ENCODE results near the gene MTHFSD. TPM values are rescaled to one million over a fixed set of nuclear protein-coding genes. Genes with fewer than 3 reads are reported as not detected.
A peak's percentile ranks its signal among the peaks of the same experiment; 100 is the strongest.

MTHFSD gene
- total and polyA plus RNA-seq, 10 donors: 9.1 to 32.1 (median 18.0) TPM

DNA sequence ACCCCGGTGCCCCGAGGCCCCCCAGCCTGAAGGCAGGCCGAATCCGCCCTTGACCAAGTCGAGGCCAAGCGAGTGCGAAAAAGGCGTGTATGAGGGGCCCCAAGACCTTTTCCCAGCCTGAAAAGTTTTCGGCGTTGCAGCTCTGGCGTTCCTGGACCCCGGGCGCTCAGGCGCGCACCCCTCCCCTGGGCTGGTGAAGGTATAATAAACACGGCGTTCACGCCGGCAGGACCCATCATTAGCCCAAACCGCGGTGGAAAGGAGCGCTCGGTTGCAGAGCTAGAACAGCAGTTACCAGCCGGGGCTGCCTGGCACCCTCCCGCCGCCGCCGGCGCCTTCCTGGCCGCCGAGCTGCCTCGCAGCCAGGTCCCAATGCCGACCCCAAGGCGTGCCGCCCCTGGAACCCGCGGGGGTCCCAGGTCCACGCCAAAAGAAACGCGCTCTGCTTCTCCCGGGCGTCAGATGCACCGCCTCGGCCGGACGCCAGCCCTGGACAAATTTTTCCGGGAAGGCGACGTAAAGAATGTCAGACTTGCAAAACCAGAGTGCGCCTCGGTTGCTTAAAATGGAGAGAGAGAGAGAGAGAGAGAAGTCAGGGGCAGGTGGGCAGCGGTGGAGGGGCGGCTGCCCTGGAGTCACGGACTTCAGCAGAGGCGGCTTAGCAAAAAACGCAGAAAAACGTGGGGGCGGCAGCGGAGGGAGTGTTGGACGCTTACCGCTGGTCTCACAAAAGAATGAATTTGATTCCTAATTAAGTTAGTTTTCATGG is 56.2 kb downstream of the MTHFSD start:
- H3K27ac ChIP-seq: no peak overlapping the region
- H3K36me3 ChIP-seq: no peaks in the 10 kb centered on the region
- peaks cover 11 to 100% (median 99%) of the 10 kb centered on the region in 7 donors for H3K27me3 ChIP-seq (replicated peaks in 1 of 7)
- H3K4me3 ChIP-seq: no peak overlapping the region
- TF ChIP-seq, protein P1, sequence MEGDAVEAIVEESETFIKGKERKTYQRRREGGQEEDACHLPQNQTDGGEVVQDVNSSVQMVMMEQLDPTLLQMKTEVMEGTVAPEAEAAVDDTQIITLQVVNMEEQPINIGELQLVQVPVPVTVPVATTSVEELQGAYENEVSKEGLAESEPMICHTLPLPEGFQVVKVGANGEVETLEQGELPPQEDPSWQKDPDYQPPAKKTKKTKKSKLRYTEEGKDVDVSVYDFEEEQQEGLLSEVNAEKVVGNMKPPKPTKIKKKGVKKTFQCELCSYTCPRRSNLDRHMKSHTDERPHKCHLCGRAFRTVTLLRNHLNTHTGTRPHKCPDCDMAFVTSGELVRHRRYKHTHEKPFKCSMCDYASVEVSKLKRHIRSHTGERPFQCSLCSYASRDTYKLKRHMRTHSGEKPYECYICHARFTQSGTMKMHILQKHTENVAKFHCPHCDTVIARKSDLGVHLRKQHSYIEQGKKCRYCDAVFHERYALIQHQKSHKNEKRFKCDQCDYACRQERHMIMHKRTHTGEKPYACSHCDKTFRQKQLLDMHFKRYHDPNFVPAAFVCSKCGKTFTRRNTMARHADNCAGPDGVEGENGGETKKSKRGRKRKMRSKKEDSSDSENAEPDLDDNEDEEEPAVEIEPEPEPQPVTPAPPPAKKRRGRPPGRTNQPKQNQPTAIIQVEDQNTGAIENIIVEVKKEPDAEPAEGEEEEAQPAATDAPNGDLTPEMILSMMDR (IDR thresholded peaks at IDR 0.05 in 8 of 11, conservative IDR thresholded peaks at IDR 0.05 in 3 of 11): no peak
- no peak for TF ChIP-seq POLR2A (IDR thresholded peaks at IDR 0.05)
- no peak for TF ChIP-seq POLR2AphosphoS5 (IDR thresholded peaks at IDR 0.05)
- peak; percentile 52 for DNase-seq
- H3K4me1 ChIP-seq: peaks cover 0 to 28% (median 2%) of the 10 kb centered on the region in 6 donors
- intact Hi-C loops (cut with DNase I; ENCODE audit: low total_unique reads): no loop called here
- 4 to 8% (median 6%) methylated on average over 38 to 61 of the region's 61 CpGs for WGBS, 5 donors
- no peaks in the 10 kb centered on the region for H3K9me3 ChIP-seq

DNA sequence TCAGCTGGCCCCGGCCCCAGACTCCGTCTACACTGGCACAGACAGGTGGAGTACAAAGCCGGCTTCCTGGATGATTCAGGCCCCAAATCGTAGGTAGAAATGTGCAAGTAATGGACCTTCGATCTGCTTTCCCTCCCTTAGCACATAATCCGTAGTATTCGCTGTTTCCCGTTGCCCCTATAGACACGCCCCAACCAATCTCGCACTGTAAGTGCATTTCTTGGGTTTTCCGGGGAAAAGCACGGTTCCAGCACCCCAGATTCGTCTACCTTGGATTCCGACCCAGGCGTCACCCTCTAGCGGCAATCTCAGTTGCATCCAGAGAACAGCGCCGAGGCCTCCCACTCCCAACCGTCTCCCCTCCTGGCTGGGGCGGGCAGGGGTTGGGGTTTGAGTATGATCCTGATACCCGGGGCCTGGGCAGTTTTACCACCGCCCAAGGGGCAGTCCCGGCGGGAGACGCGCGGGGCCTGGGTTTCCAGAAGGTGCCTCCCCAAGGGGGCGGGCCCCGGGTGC is 56.8 kb downstream of the MTHFSD start:
- Histone ChIP-seq H3K27me3 (replicated peaks in 1 of 7) (peaks cover 11 to 100% (median 99%) of the 10 kb centered on the region in 7 donors), H3K36me3 (no peaks in the 10 kb centered on the region), H3K4me1 (peaks cover 0 to 28% (median 2%) of the 10 kb centered on the region in 6 donors), H3K4me3 (no peak overlapping the region), H3K27ac (no peak overlapping the region), H3K9me3 (no peaks in the 10 kb centered on the region)
- intact Hi-C loops (cut with DNase I; ENCODE audit: low total_unique reads): no loop called here
- TF ChIP-seq POLR2A (IDR thresholded peaks at IDR 0.05) (no peak), POLR2AphosphoS5 (IDR thresholded peaks at IDR 0.05) (no peak)
- TF ChIP-seq, protein P1 (IDR thresholded peaks at IDR 0.05 in 8 of 11, conservative IDR thresholded peaks at IDR 0.05 in 3 of 11): no peak
- WGBS, 5 donors: 2 to 8% (median 5%) methylated on average over 18 to 29 of the region's 29 CpGs
- DNase-seq: no peak

DNA sequence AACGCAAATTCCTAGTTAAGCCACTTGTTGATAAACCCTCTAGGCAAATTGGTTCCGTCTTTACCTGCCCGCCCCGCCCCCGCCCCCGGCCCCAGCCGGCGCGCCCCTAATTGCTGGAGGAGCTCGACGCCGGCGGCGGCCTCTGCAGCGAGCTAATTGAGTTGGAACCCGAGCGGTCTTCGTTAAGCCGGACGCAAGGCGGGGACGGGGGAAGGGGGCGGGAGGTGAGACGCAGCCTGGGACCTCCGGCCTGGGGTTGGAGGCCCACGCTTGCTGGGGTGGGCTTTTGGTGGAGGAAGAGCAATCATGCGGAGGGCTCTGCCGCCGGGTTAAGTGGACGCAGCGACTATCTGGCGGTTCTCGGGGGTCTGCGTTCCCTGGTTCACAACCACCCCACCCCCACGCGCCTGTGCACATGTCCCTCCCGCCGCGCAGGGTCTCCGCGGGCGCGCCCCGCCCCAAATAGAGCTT is 57.4 kb downstream of the MTHFSD start:
- intact Hi-C loops (cut with DNase I; ENCODE audit: low total_unique reads): no loop called here
- H3K27ac ChIP-seq: no peak overlapping the region
- H3K4me1 ChIP-seq: peaks cover 0 to 28% (median 2%) of the 10 kb centered on the region in 6 donors
- H3K27me3 ChIP-seq (replicated peaks in 1 of 7): peaks cover 11 to 100% (median 99%) of the 10 kb centered on the region in 7 donors
- no peak for TF ChIP-seq POLR2AphosphoS5 (IDR thresholded peaks at IDR 0.05)
- TF ChIP-seq POLR2A (IDR thresholded peaks at IDR 0.05): no peak
- TF ChIP-seq, protein P1 (IDR thresholded peaks at IDR 0.05 in 8 of 11, conservative IDR thresholded peaks at IDR 0.05 in 3 of 11): no peak
- H3K36me3 ChIP-seq: no peaks in the 10 kb centered on the region
- H3K4me3 ChIP-seq: no peak overlapping the region
- peak; percentile 47 for DNase-seq
- WGBS, 5 donors: 3 to 7% (median 6%) methylated on average over 13 to 44 of the region's 44 CpGs
- H3K9me3 ChIP-seq: no peaks in the 10 kb centered on the region

DNA sequence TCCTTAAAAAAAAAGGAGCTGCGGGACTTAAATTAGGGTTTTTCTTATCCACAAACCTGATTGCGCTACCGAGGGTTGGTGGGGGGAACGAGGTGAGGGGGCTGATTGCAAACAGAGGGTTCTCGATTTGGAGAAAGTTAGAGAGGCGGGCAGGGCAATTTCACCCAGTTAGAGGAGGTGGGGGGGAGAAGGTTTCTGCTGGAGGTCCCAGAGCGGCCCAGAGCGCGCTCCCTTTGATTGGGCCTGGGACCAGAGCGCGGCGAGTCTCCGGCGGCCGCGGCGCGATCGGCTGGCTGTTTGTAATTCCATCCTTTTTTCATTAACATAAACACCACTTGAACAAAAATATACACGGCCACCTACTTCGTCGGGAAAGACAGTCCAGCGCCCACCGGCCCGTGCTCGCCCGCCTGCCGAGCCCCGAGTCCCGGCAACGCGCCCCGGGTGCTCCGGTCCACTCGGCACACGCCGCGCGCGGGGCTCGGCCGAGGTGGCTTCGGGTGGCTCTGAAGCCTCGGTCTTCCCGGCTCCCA is 58.0 kb downstream of the MTHFSD start:
- DNase-seq: peak; percentile 48
- Histone ChIP-seq H3K36me3 (no peaks in the 10 kb centered on the region), H3K4me1 (peaks cover 0 to 28% (median 2%) of the 10 kb centered on the region in 6 donors), H3K4me3 (no peak overlapping the region), H3K27ac (no peak overlapping the region), H3K27me3 (replicated peaks in 1 of 7) (peaks cover 11 to 100% (median 93%) of the 10 kb centered on the region in 7 donors), H3K9me3 (no peaks in the 10 kb centered on the region)
- intact Hi-C loops (cut with DNase I; ENCODE audit: low total_unique reads): no loop called here
- TF ChIP-seq, protein P1 (IDR thresholded peaks at IDR 0.05 in 8 of 11, conservative IDR thresholded peaks at IDR 0.05 in 3 of 11): no peak
- no peak for TF ChIP-seq POLR2AphosphoS5 (IDR thresholded peaks at IDR 0.05)
- TF ChIP-seq POLR2A (IDR thresholded peaks at IDR 0.05): no peak
- WGBS, 5 donors: 4 to 14% (median 9%) methylated on average over 33 to 45 of the region's 45 CpGs

Data from spleen (tissue), 11 donors.